Measurements from ENCODE around the gene NUMB. TPM values are rescaled to one million over a fixed set of nuclear protein-coding genes. Genes with fewer than 3 reads are reported as not detected.

NUMB gene
- 10 to 100 TPM; 47.7 to 47.8 TPM for total RNA-seq

DNA sequence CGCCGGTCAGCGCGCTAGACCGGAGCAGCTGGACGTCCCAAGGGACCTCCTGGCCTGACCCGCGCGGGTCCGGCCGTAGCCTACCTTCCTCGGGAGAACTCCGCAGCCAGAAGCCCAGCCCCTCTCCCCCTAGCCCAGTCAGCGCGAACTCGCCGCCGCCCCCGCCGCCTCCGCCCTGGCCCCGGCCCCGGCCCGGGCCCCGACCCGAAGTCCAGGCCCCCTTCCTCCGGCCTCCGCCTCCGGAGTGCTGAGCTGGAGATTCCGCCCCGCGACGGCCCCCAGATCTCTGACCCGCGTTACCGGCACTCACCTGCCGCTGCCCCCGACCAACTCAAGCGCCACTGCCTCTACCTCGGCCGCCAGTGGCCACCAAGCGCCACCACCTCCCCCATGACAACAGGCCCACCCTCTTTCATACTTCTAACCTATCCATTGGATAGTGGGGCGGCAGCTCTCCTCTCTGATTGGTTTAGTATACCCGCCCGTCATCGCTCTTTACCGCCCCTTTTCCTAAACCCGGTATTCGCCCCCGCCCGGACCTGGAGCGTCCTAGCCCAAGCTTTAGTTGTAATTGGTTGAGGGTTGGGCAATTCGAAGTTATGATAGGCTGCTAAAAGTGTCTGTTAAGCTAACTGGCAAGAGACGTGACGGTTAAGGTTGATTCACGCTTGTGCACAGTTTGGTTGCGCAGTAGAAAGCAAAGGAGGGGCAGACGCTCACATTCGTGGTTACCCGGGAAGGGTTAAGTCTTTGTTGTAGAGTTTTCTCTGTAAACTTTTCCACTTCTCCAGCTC lies at the start of gene NUMB:
Gene NUMB (minus strand): TSS at position 364 of the 794 bp plus-strand sequence. CDS start 102,795 bp downstream, outside the sequence.

DNA sequence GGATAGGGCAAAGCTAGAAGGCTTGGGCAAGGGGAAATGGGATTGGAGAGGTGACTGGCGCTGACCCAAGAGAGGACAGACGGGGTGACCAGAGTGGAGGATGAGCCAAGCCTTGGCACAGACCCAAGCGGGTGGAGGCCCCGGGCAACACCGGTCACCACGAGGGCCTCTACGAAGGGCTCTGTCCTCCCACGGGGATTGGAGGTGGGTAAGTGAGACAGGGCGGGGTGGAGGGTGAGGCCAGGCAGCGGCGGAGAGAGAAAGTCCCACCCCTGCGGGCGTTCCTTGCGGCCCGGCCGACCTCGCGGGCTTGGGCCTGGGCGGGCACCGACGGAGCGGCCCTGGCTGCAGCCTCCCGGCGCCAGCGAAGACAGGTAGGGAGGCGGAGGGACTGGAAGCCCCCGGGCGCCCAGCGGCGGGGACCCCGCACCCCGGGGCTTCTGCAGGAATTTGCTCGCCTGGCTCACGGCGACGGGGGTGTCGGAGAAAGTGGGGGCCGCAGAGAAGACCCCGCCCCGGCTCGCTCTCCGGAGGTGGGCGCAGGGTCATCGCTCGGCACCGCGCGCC lies 221.0 kb downstream of the NUMB start, which contains the start of gene PAPLN:
Gene PAPLN (plus strand): TSS at position 288 of the 567 bp plus-strand sequence. CDS start 2,273 bp downstream, outside the sequence.

Other genes starting within 250 kb of the NUMB start
- under 1 TPM; 0.23 to 0.36 TPM for gene PAPLN, start 221.0 kb downstream of the NUMB start, total RNA-seq
- gene RIOX1, start 32.4 kb upstream of the NUMB start, total RNA-seq, result 10 to 100 TPM; 20.4 to 20.8 TPM
- 1 to 10 TPM; 2.8 to 3.5 TPM for gene ACOT1, start 78.6 kb upstream of the NUMB start, total RNA-seq
- gene HEATR4, start 100.4 kb upstream of the NUMB start, total RNA-seq, result under 1 TPM in 1 of 2 experiments, not detected in 1; 0.05 TPM
- gene ACOT2, start 110.7 kb upstream of the NUMB start, total RNA-seq, result 10 to 100 TPM; 11.9 to 12.0 TPM
- gene ACOT4, start 133.3 kb upstream of the NUMB start, total RNA-seq, result 1 to 10 TPM in 1 of 2 experiments, under 1 TPM in 1; 0.86 to 1.1 TPM
- gene ACOT6, start 154.0 kb upstream of the NUMB start, total RNA-seq, result not detected
- gene DNAL1, start 186.4 kb upstream of the NUMB start, total RNA-seq, result 1 to 10 TPM; 4.3 TPM